Stimulated activated naive CD8-positive, alpha-beta T cell treated with anti-CD3 and anti-CD28 coated beads, Interleukin-15, amount 100 ng/mL, for 72 hours (primary cell): Measurements from ENCODE around the gene LYRM9.
"Not testable (repeated sequence)": the region's sequence is repeated elsewhere in the genome, so short reads cannot be mapped to it uniquely, and the experiment has no call there.

ENCODE experiments used
- ATAC-seq: fragments of 150-1000 bp; cut with Tn5 transposase; 2 replicates; pipeline ENCODE4 v1.10.0; 2021; ENCODE audit warnings: mild to moderate bottlenecking, moderate library complexity
- DNase-seq, 2 donors: peaks; one replicate each; pipeline ENCODE4 v3.0.0; 2021 to 2022
- H3K27ac Mint-ChIP-seq, 2 donors: one replicate each; pipeline ENCODE4 v1.8.0; 2022; ENCODE audit warnings: mild to moderate bottlenecking in 2 of 2, mixed read lengths in 2 of 2, moderate library complexity in 2 of 2
- H3K27me3 Mint-ChIP-seq: one replicate; pipeline ENCODE4 v1.8.0; 2022; ENCODE audit warnings: mixed read lengths
- H3K4me1 Mint-ChIP-seq: one replicate; pipeline ENCODE4 v1.8.0; 2022; ENCODE audit warnings: mild to moderate bottlenecking, mixed read lengths
- H3K4me3 Mint-ChIP-seq, 2 donors: one replicate each; pipeline ENCODE4 v1.8.0; 2022; ENCODE audit warnings: mild to moderate bottlenecking in 2 of 2, mixed read lengths in 2 of 2, moderate library complexity in 1 of 2
- H3K9me3 Mint-ChIP-seq, 2 donors: one replicate each; pipeline ENCODE4 v1.8.0; 2022; ENCODE audit warnings: mixed read lengths in 2 of 2

Gene LYRM9

GRCh38 chr17:27868565-27868964 is 24.6 kb downstream of the LYRM9 start:
- DNase-seq (no peak), ATAC-seq (no peak)
- Mint-ChIP-seq H3K4me3 (no peak overlapping the region), H3K27ac (no peak overlapping the region), H3K9me3 (peaks cover 0 to 4% of the 10 kb centered on the region in 2 donors), H3K27me3 (no peaks in the 10 kb centered on the region), H3K4me1 (no peaks in the 10 kb centered on the region)

DNA sequence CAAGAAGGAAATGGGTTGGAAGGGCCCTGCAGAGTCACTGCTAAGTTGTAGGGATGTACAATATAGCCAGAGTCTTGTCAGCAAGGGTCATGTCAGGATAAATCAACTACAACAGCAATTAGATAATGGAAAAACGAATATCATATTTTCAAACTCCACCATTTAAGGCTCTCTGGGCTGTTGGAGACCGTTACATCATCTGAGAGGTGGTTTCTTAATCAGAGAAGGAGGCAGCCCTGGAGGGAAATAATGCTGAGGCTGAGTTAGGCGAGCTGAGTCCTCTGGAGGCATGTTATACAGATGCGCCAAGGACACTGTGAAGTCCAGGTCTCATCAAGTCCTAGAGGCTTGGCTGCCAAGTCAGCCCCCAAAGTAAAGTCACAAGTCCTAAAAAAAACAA is 30.3 kb downstream of the LYRM9 start:
- no peak for DNase-seq
- Mint-ChIP-seq H3K9me3 (no peaks in the 10 kb centered on the region), H3K4me1 (peaks cover 12% of the 10 kb centered on the region), H3K4me3 (no peak overlapping the region), H3K27me3 (peaks cover 7% of the 10 kb centered on the region), H3K27ac (no peak overlapping the region)
- no peak for ATAC-seq

DNA sequence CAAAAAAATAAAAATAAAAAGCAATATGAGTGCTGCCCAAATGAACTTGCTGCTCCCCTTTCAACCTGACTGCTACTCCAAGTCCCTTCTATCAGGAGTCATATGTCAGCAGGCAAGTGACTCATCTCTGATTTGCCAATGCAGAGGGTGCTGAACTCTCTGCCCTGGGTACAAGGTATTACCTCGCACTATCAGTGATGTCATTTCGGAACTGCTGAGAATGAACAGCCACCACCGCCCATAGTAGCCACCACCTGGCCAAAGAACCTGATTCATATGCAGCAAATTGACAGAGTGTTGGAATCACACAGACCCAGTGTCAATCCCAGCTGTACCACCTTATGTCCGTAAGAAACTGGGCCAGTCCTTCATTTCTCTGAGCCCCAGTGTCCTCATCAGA is 31.2 kb downstream of the LYRM9 start:
- peak overlapping the region in 1 of 2 donors; percentile 35 for H3K27ac Mint-ChIP-seq
- no peaks in the 10 kb centered on the region for H3K9me3 Mint-ChIP-seq
- ATAC-seq (peak; percentile 78), DNase-seq (peak in 1 of 2 donors; percentile 24)
- H3K4me1 Mint-ChIP-seq: peaks cover 19% of the 10 kb centered on the region
- H3K27me3 Mint-ChIP-seq: peaks cover 7% of the 10 kb centered on the region
- H3K4me3 Mint-ChIP-seq: no peak overlapping the region

DNA sequence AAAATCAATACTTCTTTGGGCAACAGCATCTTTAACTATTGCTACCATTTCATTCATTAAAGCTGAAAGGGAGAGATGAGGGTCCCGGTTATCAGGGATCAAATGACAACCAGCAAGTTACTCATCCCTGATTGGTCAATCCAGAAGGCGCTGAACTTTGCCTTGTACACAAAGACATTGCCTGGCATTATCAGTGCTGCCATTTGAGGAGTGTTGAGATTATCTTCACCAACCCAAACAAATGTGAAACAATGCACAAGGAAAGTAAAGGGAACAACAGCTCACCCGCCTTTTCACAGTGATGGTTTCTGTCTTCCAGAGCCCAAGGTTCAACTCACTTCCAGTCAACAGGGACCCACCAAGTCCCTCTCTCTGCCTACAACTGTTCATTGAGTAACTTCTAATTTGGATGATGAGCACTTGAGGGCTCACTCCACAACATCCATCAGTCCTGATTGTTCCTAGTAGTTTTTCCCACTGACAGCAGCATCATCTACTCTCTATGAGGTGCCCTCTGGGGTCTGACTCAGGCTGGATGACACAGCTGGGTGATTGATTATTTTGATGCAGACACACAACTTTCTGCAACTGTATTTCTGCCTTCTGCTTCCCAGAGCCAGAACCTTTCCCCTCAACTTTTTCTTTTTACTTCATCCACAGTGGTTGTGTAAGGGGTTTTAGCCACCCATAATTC is 32.0 kb downstream of the LYRM9 start:
- no peak overlapping the region for H3K27ac Mint-ChIP-seq
- ATAC-seq (no peak), DNase-seq (no peak)
- H3K27me3 Mint-ChIP-seq: peaks cover 7% of the 10 kb centered on the region
- H3K4me1 Mint-ChIP-seq: peaks cover 24% of the 10 kb centered on the region
- H3K9me3 Mint-ChIP-seq: no peaks in the 10 kb centered on the region
- H3K4me3 Mint-ChIP-seq: no peak overlapping the region

DNA sequence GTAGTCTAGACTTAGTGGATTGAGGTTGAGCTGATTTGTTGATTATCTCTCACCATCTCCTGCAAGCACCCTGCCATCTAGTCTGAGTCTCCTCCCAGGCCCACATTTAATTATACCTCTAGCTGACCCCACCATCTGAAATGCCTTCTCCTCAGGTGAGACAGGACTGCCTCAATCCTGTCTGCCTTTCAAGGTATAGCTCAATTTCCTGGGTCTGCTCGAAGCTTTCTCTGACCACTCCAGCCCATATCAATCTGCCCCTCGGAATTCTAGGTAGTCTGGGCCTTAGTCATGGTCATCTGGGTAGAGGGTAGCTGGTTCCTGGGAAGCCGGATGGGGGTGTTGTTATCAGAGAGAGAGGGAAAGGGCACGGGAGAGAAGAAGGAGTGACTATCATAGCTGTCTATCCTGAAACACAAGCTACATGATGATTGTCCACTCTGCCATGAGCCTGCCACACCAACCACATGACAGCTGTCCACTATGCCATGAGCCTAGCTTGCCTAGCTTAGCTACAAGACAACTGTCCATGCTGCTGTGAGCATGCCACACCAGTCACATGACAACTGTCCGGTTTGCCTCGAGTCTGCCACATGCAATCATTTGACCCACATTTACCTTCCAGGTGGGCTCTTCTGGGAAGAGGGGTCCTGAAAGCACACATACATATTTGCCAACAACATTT is 34.4 kb downstream of the LYRM9 start:
- Mint-ChIP-seq H3K9me3 (peaks cover 0 to 6% of the 10 kb centered on the region in 2 donors), H3K4me3 (no peak overlapping the region)

GRCh38 chr17:27856676-27857432 is 36.3 kb downstream of the LYRM9 start:
- peaks cover 33% of the 10 kb centered on the region for H3K4me1 Mint-ChIP-seq
- no peaks in the 10 kb centered on the region for H3K27me3 Mint-ChIP-seq
- peak; percentile 80 for ATAC-seq
- H3K9me3 Mint-ChIP-seq: peaks cover 0 to 6% of the 10 kb centered on the region in 2 donors
- peak overlapping the region; percentile 98 for H3K27ac Mint-ChIP-seq
- peak overlapping the region; percentile 61 to 72 for H3K4me3 Mint-ChIP-seq
- peak; percentile 29 to 39 for DNase-seq

More for the DNA sequence above, 34.4 kb downstream of the LYRM9 start:
- DNase-seq: no peak
- no peak for ATAC-seq
- H3K4me1 Mint-ChIP-seq: peaks cover 33% of the 10 kb centered on the region
- H3K27ac Mint-ChIP-seq: peak overlapping the region in 1 of 2 donors; percentile 52
- peaks cover 7% of the 10 kb centered on the region for H3K27me3 Mint-ChIP-seq

DNA sequence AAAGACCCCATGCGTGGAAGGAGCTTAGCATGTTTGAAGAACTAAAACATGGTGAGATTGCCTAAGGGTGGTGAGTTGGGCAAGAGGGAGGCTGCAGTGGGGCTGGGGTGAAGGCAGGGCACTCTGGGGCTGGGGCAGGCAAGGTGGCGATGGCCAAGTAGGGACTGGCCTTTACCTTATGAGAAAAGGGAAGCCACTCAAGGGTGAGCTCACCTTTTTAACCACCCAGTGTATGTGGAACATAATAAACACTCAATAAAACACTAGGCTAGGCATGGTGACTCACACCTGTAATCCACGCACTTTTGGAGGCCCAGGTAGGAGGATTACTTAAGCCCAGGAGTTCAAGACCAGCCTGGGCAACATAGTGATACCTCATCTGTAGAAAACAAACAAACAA is 37.7 kb downstream of the LYRM9 start:
- ATAC-seq (peak; percentile 65), DNase-seq (peak in 1 of 2 donors; percentile 15)
- peak overlapping the region; percentile 66 to 95 for H3K27ac Mint-ChIP-seq
- H3K27me3 Mint-ChIP-seq: no peaks in the 10 kb centered on the region
- peaks cover 0 to 6% of the 10 kb centered on the region in 2 donors for H3K9me3 Mint-ChIP-seq
- H3K4me3 Mint-ChIP-seq: peak overlapping the region in 1 of 2 donors; percentile 9
- peaks cover 33% of the 10 kb centered on the region for H3K4me1 Mint-ChIP-seq

DNA sequence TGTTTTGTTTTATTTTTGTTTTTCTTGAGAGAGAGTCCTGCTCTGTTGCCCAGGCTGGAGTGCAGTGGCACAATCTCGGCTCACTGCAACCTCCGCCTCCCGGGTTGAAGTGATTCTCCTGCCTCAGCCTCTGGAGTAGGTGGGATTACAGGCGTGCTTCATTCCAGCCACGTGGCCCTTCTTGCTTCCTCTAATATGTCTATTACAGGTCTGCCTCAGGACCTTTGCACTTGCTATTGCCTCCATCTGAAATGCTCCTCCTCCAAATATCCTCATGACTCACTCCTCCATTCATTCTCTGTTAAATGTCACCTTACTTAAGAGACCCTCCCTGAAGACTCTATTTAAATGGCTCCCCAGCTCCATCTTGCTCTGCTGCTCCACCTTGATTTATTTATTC is 39.0 kb downstream of the LYRM9 start:
- DNase-seq (no peak), ATAC-seq (no peak)
- peaks cover 33% of the 10 kb centered on the region for H3K4me1 Mint-ChIP-seq
- H3K27ac Mint-ChIP-seq: peak overlapping the region; percentile 13 to 59
- H3K27me3 Mint-ChIP-seq: no peaks in the 10 kb centered on the region
- H3K4me3 Mint-ChIP-seq: no peak overlapping the region
- peaks cover 0 to 6% of the 10 kb centered on the region in 2 donors for H3K9me3 Mint-ChIP-seq

DNA sequence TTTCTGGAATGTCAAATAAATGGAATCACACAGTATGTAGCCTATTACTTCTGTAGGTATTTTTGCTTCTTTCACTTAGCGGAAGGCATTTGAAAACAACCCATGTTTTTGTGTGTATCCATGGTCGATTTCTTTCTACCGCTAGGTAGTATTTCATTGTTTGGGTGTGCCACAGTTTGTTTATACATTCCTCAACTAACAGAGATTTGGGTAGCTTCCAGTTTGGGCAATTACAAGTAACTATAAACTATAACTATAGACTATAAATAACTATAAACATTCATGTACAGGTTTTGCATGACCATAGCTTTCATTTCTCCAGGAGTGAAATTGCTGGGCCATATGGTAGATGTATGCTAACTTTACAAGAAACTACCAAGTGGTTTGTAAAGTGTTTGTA is 40.1 kb downstream of the LYRM9 start:
- peaks cover 0 to 6% of the 10 kb centered on the region in 2 donors for H3K9me3 Mint-ChIP-seq
- no peak for ATAC-seq
- H3K4me1 Mint-ChIP-seq: peaks cover 24% of the 10 kb centered on the region
- no peaks in the 10 kb centered on the region for H3K27me3 Mint-ChIP-seq
- no peak for DNase-seq
- no peak overlapping the region for H3K4me3 Mint-ChIP-seq
- H3K27ac Mint-ChIP-seq: no peak overlapping the region

DNA sequence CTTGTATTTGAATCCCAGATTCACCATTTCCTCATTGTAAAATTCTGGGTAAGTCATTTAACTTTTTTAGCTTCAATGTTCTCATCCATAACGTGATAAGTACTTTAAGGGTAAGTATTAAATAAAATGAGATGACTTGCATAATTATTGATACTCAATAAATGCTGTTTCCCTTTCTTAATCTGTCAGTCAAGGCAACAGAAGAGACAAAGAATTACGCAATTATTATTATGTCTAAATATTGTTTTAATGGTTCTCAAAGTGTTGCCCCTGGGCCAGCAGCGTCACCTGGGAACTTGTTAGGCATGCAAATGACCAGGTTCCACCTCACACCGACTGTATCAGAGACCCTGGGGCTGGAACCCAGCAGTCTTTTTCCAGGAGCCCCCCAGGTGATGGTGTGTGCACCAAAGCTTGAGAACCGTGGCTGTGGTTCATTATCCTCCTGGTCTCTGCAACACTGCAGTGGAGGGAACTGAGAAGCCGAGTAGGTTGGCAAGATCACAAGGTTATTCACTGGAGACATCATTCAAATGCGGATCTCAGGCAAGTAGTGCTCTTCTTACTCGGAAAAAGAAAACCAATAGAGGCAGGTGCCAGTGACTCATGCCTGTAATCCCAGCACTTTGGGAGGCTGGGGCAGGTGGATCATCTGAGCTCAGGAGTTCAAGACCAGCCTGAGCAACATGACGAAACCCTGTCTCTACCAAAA is 43.5 kb downstream of the LYRM9 start:
- H3K27ac Mint-ChIP-seq: no peak overlapping the region
- no peak for DNase-seq
- H3K4me1 Mint-ChIP-seq: peaks cover 19% of the 10 kb centered on the region
- ATAC-seq: no peak
- no peaks in the 10 kb centered on the region for H3K27me3 Mint-ChIP-seq
- H3K9me3 Mint-ChIP-seq: no peaks in the 10 kb centered on the region
- no peak overlapping the region for H3K4me3 Mint-ChIP-seq

- Mint-ChIP-seq H3K4me3 (no peak overlapping the region), H3K27ac (no peak overlapping the region), H3K9me3 (no peaks in the 10 kb centered on the region), H3K4me1 (peaks cover 19% of the 10 kb centered on the region), H3K27me3 (no peaks in the 10 kb centered on the region)
- DNase-seq: no peak
- ATAC-seq: no peak
Observed at GRCh38 chr17:27848931-27849330, 44.2 kb downstream of the LYRM9 start.

GRCh38 chr17:27846808-27847307 is 46.3 kb downstream of the LYRM9 start:
- H3K27me3 Mint-ChIP-seq, DNase-seq, H3K9me3 Mint-ChIP-seq, ATAC-seq: not testable (repeated sequence)
- Mint-ChIP-seq H3K4me1 (peaks cover 19% of the 10 kb centered on the region), H3K4me3 (peak overlapping the region; percentile 82), H3K27ac (peak overlapping the region; percentile 85 to 96)

DNA sequence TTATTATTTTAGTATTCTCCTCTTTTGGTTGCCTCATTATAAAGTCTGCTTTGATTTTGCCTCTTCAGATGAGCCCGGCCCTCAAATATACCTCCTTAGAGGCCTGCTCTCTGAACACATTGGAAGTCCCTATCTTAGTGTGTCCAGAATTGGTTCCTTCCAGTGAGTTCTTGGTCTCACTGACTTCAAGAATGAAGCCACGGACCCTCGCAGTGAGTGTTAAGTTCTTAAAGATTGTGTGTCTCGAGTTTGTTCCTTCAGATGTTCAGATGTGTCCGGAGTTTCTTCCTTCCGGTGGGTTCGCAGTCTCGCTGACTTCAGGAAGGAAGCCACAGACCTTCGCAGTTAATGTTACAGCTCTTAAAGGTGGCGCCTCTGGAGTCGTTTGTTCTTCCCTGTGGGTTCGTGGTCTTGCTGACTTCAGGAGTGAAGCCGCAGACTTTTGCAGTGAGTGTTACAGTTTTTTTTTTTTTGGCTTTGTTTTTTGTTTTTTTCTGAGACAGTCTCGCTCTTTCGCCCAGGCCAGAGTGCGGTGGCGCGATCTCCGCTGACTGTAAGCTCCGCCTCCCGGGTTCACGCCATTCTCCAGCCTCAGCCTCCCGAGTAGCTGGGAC is 47.0 kb downstream of the LYRM9 start:
- H3K27ac Mint-ChIP-seq: peak overlapping the region; percentile 85 to 96
- ATAC-seq (peak; percentile 80), DNase-seq (peak in 1 of 2 donors; percentile 38)
- no peaks in the 10 kb centered on the region for H3K27me3 Mint-ChIP-seq
- H3K4me1 Mint-ChIP-seq: peaks cover 19% of the 10 kb centered on the region
- peak overlapping the region; percentile 82 for H3K4me3 Mint-ChIP-seq
- no peaks in the 10 kb centered on the region for H3K9me3 Mint-ChIP-seq

GRCh38 chr17:27845264-27846041 is 47.7 kb downstream of the LYRM9 start:
- no peak for ATAC-seq
- Mint-ChIP-seq H3K4me3 (no peak overlapping the region), H3K27ac (no peak overlapping the region), H3K4me1 (peaks cover 19% of the 10 kb centered on the region), H3K27me3 (no peaks in the 10 kb centered on the region), H3K9me3 (no peaks in the 10 kb centered on the region)
- DNase-seq: no peak
